Gastrocnemius medialis (tissue), 4 donors: ENCODE results near the gene ISM1. TPM values are rescaled to one million over a fixed set of nuclear protein-coding genes. Genes with fewer than 3 reads are reported as not detected.

ENCODE experiments used
- ATAC-seq, 2 donors: fragments of 150-250 bp; one replicate each; pipeline ENCODE4 v1.9.1; 2016
- DNase-seq, 2 donors: peaks; one replicate each; pipeline ENCODE4 v3.0.0-alpha.2; 2019
- H3K27ac ChIP-seq, 4 donors: fragments of 200-600 bp; sonication (generic); 1 replicate in 1 of 4; 2 replicates in 3 of 4; pipeline ENCODE4 v1.5.1; 2016 to 2018; ENCODE audit warnings: mild to moderate bottlenecking in 2 of 4, moderate library complexity in 1 of 4
- H3K27me3 ChIP-seq, 3 donors: fragments of 200-600 bp; sonication (generic) in 2 of 3; 1 replicate in 1 of 3; 2 replicates in 2 of 3; pipeline versions ENCODE4 v1.5.1 to v1.6.0; 2016 to 2019; ENCODE audit warnings: mild to moderate bottlenecking in 1 of 3, moderate library complexity in 1 of 3
- H3K36me3 ChIP-seq, 2 donors: fragments of 200-600 bp; sonication (generic) in 1 of 2; one replicate each; pipeline ENCODE4 v1.5.1; 2017 to 2018
- H3K4me1 ChIP-seq, 2 donors: fragments of 200-600 bp; sonication (generic) in 1 of 2; one replicate each; pipeline ENCODE4 v1.5.1; 2016 to 2017; ENCODE audit warnings: mild to moderate bottlenecking in 2 of 2
- H3K4me3 ChIP-seq, 4 donors: fragments of 200-600 bp; sonication (generic) in 3 of 4; 1 replicate in 1 of 4; 2 replicates in 3 of 4; pipeline ENCODE4 v1.5.1; 2016 to 2019; ENCODE audit warnings: mild to moderate bottlenecking in 2 of 4
- H3K9me3 ChIP-seq, 3 donors: fragments of 200-600 bp; sonication (generic) in 2 of 3; 1 replicate in 1 of 3; 2 replicates in 2 of 3; pipeline ENCODE4 v1.5.1; 2016 to 2019
- POLR2A ChIP-seq, 2 donors: fragments of 450-650 bp; IDR thresholded peaks; one replicate each; pipeline ENCODE4 v1.6.1; 2017; ENCODE audit warnings: antibody characterized with exemption in 2 of 2, mild to moderate bottlenecking in 2 of 2, moderate library complexity in 2 of 2
- in situ Hi-C, 4 donors: fragments of 200-750 bp; cut with MboI; loops; one replicate each; pipeline versions ENCODE4 v1.15.0 to v1.8.0; 2017; ENCODE audit warnings: low sequenced_read_pairs in 4 of 4
- intact Hi-C: fragments of 100-400 bp; cut with DNase I; formaldehyde crosslinking; loops from one replicate; pipeline ENCODE4 v1.15.1; 2023; ENCODE audit warnings: low total_unique reads
- total RNA-seq, 4 donors: library from RNA; depleted of rRNA; stranded (reverse); fragments of >200 nt; gene quantifications; one replicate each; pipeline versions ENCODE4 v1.1.0 to v1.2.3, GENCODE V29; 2016
- TF ChIP-seq, protein P1 (sequence below), 5 experiments: fragments of 450-650 bp in 3 of 5; fragments of 200-600 bp in 2 of 5; sonication (generic) in 2 of 5; IDR thresholded peaks in 4 of 5; conservative IDR thresholded peaks in 1 of 5; 1 replicate in 4 of 5; 2 replicates in 1 of 5; pipeline ENCODE4 v1.5.1; 2016 to 2019; ENCODE audit warnings: antibody characterized with exemption in 5 of 5, mild to moderate bottlenecking in 3 of 5, moderate library complexity in 3 of 5

The ISM1 gene
- total RNA-seq, 4 donors from 2014 or later, result 0.61 to 3.7 (median 0.78) TPM

DNA sequence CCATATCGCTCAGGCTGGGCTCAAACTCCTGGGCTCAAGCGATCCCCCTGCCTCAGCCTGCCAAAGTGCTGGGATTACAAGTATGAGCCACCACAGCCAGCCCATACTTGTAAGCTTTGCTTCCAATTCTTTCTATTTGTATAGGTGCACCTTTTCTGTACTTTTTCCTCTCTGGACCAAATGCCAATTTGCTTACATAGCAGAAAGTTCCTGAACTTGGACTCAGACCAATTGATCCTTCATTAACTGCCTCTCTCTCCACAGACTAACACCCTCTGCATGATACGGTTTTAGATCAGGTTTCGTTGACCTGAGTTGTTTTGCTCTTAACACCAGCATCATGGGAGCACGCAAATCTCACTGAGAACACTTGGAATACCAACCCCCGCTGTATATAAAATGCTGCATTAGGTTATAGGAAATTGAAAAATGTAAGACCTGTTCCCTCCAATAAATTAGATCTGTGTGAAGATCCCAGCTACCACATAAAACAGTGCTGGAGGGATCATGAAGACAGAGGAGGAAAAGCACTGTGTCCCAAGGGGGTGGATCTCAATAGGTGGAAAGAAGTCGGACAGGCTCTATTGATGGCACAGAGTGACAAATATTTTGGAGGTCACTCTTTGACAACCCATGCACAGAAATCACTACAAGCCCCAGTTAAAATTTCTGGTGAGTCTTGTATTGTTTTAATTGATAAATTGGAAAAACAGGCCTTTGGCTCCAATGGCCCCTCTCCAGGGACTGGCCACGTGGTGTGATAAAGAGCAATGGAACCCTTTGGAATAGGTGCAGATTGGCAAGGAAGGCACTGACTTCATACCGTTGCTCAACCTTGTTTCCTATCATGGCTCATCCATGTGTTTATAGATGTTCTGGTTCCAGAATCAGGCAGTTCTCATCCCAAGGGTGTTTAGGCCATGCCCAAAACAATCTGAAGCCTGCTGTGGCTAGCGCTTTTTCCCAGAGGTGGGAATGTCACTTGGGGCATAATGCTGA is 51.2 kb downstream of the ISM1 start:
- in situ Hi-C loops (loop anchor here in 1 of 4 donors (25.0 kb wide), 1 partner anchor 265 kb away; no protein-coding TSS in a partner anchor), intact Hi-C loops (loop anchor here (2.0 kb wide), 1 partner anchor 49 kb away; no protein-coding TSS in a partner anchor)
- H3K4me1 ChIP-seq, result peaks cover 4 to 9% of the 10 kb centered on the region in 2 donors
- H3K36me3 ChIP-seq, result no peaks in the 10 kb centered on the region
- H3K27me3 ChIP-seq, result no peaks in the 10 kb centered on the region
- no peak overlapping the region for H3K4me3 ChIP-seq
- no peaks in the 10 kb centered on the region for H3K9me3 ChIP-seq
- peak overlapping the region in 1 of 4 donors; percentile 3 for H3K27ac ChIP-seq
- TF ChIP-seq POLR2A (IDR thresholded peaks at IDR 0.05), result no peak
- TF ChIP-seq, protein P1, sequence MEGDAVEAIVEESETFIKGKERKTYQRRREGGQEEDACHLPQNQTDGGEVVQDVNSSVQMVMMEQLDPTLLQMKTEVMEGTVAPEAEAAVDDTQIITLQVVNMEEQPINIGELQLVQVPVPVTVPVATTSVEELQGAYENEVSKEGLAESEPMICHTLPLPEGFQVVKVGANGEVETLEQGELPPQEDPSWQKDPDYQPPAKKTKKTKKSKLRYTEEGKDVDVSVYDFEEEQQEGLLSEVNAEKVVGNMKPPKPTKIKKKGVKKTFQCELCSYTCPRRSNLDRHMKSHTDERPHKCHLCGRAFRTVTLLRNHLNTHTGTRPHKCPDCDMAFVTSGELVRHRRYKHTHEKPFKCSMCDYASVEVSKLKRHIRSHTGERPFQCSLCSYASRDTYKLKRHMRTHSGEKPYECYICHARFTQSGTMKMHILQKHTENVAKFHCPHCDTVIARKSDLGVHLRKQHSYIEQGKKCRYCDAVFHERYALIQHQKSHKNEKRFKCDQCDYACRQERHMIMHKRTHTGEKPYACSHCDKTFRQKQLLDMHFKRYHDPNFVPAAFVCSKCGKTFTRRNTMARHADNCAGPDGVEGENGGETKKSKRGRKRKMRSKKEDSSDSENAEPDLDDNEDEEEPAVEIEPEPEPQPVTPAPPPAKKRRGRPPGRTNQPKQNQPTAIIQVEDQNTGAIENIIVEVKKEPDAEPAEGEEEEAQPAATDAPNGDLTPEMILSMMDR (IDR thresholded peaks at IDR 0.05 in 4 of 5, conservative IDR thresholded peaks at IDR 0.05 in 1 of 5), result no peak
- DNase-seq, result peak in 1 of 2 donors; percentile 16
- peak in 1 of 2 donors; percentile 44 for ATAC-seq

DNA sequence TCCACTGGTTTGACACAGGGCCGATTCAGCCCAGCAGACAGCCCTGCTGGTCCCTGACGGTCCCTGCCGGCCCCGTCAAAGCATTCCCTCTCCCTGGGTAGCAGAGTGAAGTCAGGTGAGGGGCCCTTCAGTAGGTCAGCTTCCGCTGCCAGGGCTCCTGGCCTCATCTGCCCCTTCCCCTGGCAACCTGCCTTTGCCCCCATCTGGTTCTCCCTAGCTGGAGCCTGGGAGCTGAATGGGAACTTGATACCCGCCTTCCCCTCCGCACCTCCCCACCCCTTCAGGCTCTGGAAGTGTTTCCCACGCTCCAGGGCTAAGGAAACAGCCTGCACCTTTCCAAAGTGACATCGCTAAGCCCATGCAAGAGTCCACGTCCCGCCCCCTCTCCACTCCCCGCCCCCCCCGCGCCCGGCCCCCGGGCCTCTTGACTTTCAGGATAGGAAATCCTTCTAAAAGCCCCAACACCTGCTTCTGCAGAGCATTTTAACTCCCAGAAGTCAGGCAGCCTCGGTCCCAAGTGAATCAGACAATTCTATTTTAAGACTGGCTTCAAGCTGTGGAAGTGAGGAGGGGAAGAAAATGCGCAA is 53.3 kb downstream of the ISM1 start:
- TF ChIP-seq, protein P1 (IDR thresholded peaks at IDR 0.05 in 4 of 5, conservative IDR thresholded peaks at IDR 0.05 in 1 of 5), result no peak
- no peak for TF ChIP-seq POLR2A (IDR thresholded peaks at IDR 0.05)
- H3K4me1 ChIP-seq, result peaks cover 4 to 9% of the 10 kb centered on the region in 2 donors
- H3K9me3 ChIP-seq, result no peaks in the 10 kb centered on the region
- in situ Hi-C loops, result loop anchor here in 1 of 4 donors (25.0 kb wide), 1 partner anchor 263 kb away; no protein-coding TSS in a partner anchor
- intact Hi-C loops, result no loop called here
- DNase-seq (no peak), ATAC-seq (no peak)
- H3K27ac ChIP-seq, result peak overlapping the region in 1 of 4 donors; percentile 26
- peak overlapping the region in 1 of 4 donors; percentile 19 for H3K4me3 ChIP-seq
- no peaks in the 10 kb centered on the region for H3K36me3 ChIP-seq
- H3K27me3 ChIP-seq, result no peaks in the 10 kb centered on the region

DNA sequence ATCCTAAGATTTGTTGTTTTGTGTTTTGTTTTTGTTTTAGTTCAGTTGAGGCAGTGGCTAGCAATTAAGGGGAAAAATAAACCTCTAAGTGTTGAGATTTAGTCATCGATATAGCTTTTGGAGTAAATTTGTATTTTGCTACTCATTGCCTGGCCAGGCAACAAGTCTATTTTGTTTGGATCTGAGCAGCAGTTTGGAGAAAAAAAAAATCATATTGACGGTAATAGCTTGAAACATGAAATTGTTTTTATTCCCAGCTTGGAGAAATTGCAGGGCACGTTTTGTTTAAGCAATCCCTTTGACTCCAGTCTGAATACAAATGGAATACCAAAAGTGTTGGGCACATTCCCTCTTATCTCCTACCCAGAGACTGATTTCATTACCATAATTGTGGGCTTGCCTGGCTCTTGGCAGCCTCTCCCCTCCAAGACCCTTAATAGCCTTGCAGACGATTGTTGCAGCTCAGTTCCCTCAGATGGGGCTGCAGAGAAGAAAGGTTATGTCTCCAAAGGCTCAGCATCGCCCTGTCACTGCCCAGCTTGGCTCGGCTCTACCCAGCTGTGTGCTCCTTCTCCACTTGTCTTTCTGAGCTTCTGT is 56.0 kb downstream of the ISM1 start:
- in situ Hi-C loops (loop anchor here in 1 of 4 donors (25.0 kb wide), 2 partner anchors 165 to 485 kb away; no protein-coding TSS in a partner anchor), intact Hi-C loops (no loop called here)
- DNase-seq, result no peak
- no peaks in the 10 kb centered on the region for H3K27me3 ChIP-seq
- no peaks in the 10 kb centered on the region for H3K9me3 ChIP-seq
- no peak overlapping the region for H3K27ac ChIP-seq
- H3K36me3 ChIP-seq, result no peaks in the 10 kb centered on the region
- peaks cover 4 to 9% of the 10 kb centered on the region in 2 donors for H3K4me1 ChIP-seq
- no peak for TF ChIP-seq POLR2A (IDR thresholded peaks at IDR 0.05)
- TF ChIP-seq, protein P1 (IDR thresholded peaks at IDR 0.05 in 4 of 5, conservative IDR thresholded peaks at IDR 0.05 in 1 of 5), result no peak
- ATAC-seq, result no peak
- no peak overlapping the region for H3K4me3 ChIP-seq

DNA sequence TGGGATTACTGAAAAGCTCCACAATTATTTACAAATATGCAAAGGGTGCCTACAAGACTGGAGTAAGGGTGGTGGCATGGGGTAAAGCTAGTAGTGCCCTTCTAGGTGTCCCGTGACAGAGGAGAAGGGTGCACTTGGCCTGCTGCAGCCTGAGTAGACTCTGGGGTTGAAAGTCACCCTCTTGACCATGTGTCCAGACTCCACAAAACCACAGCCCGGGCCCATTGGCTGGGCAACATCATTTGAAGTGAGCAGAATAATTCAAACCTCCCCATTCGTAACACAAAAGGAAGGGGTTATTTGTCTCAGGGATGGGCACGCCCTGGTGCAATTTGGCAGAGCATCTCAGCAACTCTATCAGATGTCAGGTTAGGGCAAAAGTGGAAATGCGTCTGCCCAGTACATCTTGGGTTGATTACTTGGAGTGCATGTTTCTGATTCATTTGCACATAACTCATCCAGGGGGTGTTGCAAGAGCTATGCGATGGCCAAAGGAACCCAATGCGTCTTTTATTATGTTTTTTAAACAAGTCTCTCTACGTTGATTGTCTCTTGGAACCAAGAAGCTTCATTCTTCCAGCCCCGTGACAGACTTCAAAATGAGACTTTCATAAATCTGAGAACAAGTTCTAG is 56.7 kb downstream of the ISM1 start:
- Histone ChIP-seq H3K9me3 (no peaks in the 10 kb centered on the region), H3K27ac (no peak overlapping the region), H3K27me3 (no peaks in the 10 kb centered on the region), H3K4me3 (no peak overlapping the region), H3K4me1 (peaks cover 4 to 9% of the 10 kb centered on the region in 2 donors), H3K36me3 (no peaks in the 10 kb centered on the region)
- ATAC-seq, result peak in 1 of 2 donors; percentile 36
- TF ChIP-seq POLR2A (IDR thresholded peaks at IDR 0.05), result no peak
- TF ChIP-seq, protein P1 (IDR thresholded peaks at IDR 0.05 in 4 of 5, conservative IDR thresholded peaks at IDR 0.05 in 1 of 5), result no peak
- in situ Hi-C loops (loop anchor here in 1 of 4 donors (25.0 kb wide), 2 partner anchors 165 to 485 kb away; no protein-coding TSS in a partner anchor), intact Hi-C loops (no loop called here)
- peak in 1 of 2 donors; percentile 19 for DNase-seq
